NCI-H1694 treated with DMSO at 0.1 percent for 48 hours (cell line): ENCODE results near the gene BNC2.
"Not testable (repeated sequence)": the region's sequence is repeated elsewhere in the genome, so short reads cannot be mapped to it uniquely, and the experiment has no call there.

Experiments used
- DNase-seq: peaks from one replicate; lab custom pipeline; 2025; lab: John Stamatoyannopoulos, UW

Gene BNC2

GRCh38 chr9:16501726-16502125, 368.7 kb downstream of the BNC2 start:
- DNase-seq, result no peak

- no peak for DNase-seq
Observed at GRCh38 chr9:16501141-16501540, 369.3 kb downstream of the BNC2 start.

- no peak for DNase-seq
Observed at GRCh38 chr9:16500386-16500785, 370.1 kb downstream of the BNC2 start.

GRCh38 chr9:16499892-16500291, 370.6 kb downstream of the BNC2 start:
- no peak for DNase-seq

DNA sequence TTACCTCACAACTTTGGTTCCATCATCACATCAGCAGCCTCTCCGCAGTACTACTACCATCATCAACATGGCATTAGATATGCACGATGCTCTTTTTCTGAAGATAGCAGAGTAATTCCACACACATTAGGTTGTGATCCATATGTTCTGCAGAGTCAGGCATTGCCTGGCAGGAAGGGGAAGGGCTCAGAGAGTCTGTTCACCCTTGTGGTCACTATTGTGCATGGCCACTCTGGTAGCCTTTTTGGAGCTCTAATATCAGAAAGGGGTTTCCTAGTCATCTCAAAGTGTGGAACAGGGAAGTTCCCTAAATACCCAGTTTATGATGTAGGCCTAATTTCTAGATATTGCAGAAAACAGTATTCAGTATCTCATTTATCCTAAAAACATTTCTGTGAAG, 373.6 kb downstream of the BNC2 start:
- DNase-seq, result no peak

DNA sequence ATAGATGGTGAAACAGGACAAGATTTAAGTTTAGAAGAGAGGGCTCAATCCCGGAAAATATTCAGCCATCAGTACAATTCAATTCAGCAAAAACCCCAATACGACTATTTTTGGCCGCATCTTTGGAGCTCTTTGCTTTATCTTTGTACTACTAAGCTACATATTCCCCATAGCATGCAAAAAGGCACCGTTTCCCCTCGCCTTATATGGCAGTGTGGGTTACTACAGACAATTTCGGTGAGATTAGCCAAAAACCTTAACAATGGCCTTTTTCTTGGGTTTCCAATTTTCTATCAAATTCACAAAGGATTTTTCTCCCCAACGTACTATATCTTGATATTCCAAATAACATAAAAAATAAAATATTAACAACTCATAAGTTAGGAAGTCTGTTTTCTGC, 382.6 kb downstream of the BNC2 start:
- DNase-seq, result no peak

GRCh38 chr9:16485575-16486321, 384.7 kb downstream of the BNC2 start:
- DNase-seq, result no peak

- DNase-seq, result no peak
Observed at GRCh38 chr9:16485160-16485559, 385.3 kb downstream of the BNC2 start.

DNA sequence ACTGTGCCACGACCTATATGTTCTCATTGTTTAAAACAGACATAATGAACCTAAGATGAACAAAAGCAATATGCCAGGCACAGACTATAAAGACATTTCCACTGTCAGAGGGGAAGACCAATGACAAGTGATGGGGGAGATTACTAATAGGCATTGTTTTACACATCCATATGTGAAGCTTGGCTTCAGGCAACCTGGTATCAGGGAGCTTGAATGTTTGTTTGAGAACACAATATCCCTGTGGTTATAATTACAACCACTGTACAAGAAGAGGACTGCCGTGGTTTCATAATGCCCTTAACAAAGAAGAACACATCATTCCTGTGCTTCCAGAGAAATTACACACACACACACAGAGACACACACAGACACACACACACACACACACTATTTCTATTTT, 385.7 kb downstream of the BNC2 start:
- no peak for DNase-seq

GRCh38 chr9:16484180-16484579, 386.3 kb downstream of the BNC2 start:
- DNase-seq, result peak; percentile 66

- DNase-seq, result no peak
Observed at GRCh38 chr9:16482764-16483163, 387.7 kb downstream of the BNC2 start.

DNA sequence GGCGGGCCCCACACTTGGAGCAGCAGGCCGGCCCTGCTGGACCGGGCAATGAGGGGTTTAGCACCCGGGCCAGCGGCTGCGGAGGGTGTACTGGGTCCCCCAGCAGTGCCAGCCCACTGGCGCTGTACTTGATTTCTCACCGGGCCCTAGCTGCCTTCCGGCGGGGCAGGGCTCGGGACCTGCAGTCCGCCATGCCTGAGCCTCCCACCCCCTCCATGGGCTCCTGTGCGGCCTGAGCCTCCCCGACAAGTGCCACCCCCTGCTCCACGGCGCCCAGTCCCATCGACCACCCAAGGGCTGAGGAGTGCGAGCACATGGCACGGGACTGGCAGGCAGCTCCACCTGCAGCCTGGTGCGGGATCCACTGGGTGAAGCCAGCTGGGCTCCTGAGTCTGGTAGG, 389.9 kb downstream of the BNC2 start:
- DNase-seq, result not testable (repeated sequence)

DNA sequence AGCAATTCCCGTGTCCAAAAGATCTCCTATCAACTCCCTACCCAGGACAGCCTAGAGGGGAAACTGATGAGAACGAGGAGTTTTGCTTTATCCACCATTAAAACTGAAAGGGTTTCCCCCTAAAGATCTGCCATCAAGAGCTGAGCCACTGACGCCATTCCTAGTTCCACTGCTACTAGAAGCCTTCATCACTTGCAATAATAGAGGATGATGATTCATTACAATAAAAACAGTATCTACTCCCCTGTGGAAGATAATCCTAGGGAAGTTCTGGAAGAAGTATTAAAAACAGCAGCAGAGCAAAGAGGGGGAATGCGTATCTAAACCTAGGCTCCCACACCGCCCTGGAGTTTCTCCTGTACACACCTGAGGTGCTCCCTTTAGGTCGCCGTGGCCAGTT, 394.5 kb downstream of the BNC2 start:
- no peak for DNase-seq

GRCh38 chr9:16475257-16475656, 395.2 kb downstream of the BNC2 start:
- DNase-seq, result no peak

GRCh38 chr9:16469184-16469583, 401.3 kb downstream of the BNC2 start:
- DNase-seq, result no peak

- DNase-seq, result no peak
Observed at GRCh38 chr9:16461851-16462250, 408.6 kb downstream of the BNC2 start.

GRCh38 chr9:16461137-16461840, 409.2 kb downstream of the BNC2 start:
- no peak for DNase-seq

GRCh38 chr9:16460696-16461095, 409.8 kb downstream of the BNC2 start:
- DNase-seq, result no peak

DNA sequence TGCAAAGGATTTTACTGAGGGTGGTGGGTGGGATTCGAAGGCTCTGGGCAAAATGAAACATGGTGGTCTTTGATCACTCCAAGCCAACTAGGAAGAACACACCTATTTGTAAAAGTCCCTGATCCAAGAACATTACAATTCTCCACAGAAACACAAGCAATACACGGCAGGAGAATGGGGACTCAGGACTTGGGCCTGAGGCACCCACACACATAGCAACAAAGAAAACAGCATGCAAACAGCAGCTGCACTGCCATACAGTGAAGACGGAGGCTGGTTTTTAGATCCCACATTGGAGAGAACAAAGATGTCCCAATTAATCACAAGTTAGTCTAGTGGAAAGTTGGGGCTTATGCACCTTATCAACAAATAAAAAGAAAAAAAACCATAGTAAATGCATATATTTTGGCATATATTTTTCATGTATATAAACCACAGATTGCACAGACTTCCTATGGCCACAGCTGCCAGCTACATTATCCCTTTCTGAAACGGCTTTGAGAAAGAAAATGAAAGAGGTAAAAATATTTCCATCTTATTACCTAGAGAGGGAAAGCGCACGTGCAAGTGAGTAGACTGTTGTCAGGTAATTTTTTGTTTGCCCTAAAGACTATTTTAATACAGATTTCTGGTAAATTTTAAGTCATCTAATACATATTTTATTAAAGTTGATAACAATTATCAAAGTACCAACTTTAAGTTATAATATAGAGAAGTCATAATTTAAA, 410.9 kb downstream of the BNC2 start:
- DNase-seq, result no peak

GRCh38 chr9:16458696-16459420, 411.6 kb downstream of the BNC2 start:
- DNase-seq, result no peak

GRCh38 chr9:16455842-16456241, 414.6 kb downstream of the BNC2 start:
- no peak for DNase-seq

- DNase-seq, result no peak
Observed at GRCh38 chr9:16453390-16453789, 417.1 kb downstream of the BNC2 start.
